ENCODE results near the gene NDUFA12.

Gene NDUFA12

GRCh38 chr12:94979941-94980340 is 23.6 kb downstream of the NDUFA12 start:
- DNase-seq, result no peak

GRCh38 chr12:94977766-94978468 is 25.6 kb downstream of the NDUFA12 start:
- no peak for DNase-seq

- DNase-seq, result no peak
Measured at GRCh38 chr12:94973221-94973620, 30.3 kb downstream of the NDUFA12 start.

- no peak for DNase-seq
Measured at GRCh38 chr12:94972795-94973194, 30.7 kb downstream of the NDUFA12 start.

GRCh38 chr12:94971923-94972322 is 31.6 kb downstream of the NDUFA12 start:
- DNase-seq, result no peak

- DNase-seq, result no peak
Measured at GRCh38 chr12:94970560-94970959, 32.9 kb downstream of the NDUFA12 start.

- no peak for DNase-seq
Measured at GRCh38 chr12:94969424-94969823, 34.1 kb downstream of the NDUFA12 start.

GRCh38 chr12:94965982-94966630 is 37.4 kb downstream of the NDUFA12 start:
- no peak for DNase-seq

- no peak for DNase-seq
Measured at GRCh38 chr12:94963649-94964048, 39.8 kb downstream of the NDUFA12 start.

GRCh38 chr12:94962670-94963069 is 40.8 kb downstream of the NDUFA12 start:
- DNase-seq, result no peak

GRCh38 chr12:94961911-94962310 is 41.6 kb downstream of the NDUFA12 start:
- DNase-seq, result no peak

GRCh38 chr12:94961256-94961824 is 42.2 kb downstream of the NDUFA12 start:
- no peak for DNase-seq

GRCh38 chr12:94957006-94957405 is 46.5 kb downstream of the NDUFA12 start:
- DNase-seq, result no peak

GRCh38 chr12:94954948-94955592 is 48.4 kb downstream of the NDUFA12 start:
- DNase-seq, result no peak

GRCh38 chr12:94954029-94954685 is 49.3 kb downstream of the NDUFA12 start:
- no peak for DNase-seq

- DNase-seq, result no peak
Measured at GRCh38 chr12:94952325-94952724, 51.2 kb downstream of the NDUFA12 start.

GRCh38 chr12:94951071-94951934 is 52.2 kb downstream of the NDUFA12 start:
- DNase-seq, result no peak

- DNase-seq, result no peak
Measured at GRCh38 chr12:94948232-94948810, 55.2 kb downstream of the NDUFA12 start.

- DNase-seq, result no peak
Measured at GRCh38 chr12:94942663-94943062, 60.8 kb downstream of the NDUFA12 start.

- DNase-seq, result peak; percentile 78
Measured at GRCh38 chr12:94941440-94941862, 62.0 kb downstream of the NDUFA12 start.

GRCh38 chr12:94940771-94941170 is 62.7 kb downstream of the NDUFA12 start:
- DNase-seq, result no peak

- no peak for DNase-seq
Measured at GRCh38 chr12:94938583-94938982, 64.9 kb downstream of the NDUFA12 start.
